GM18873 (cell line): ENCODE measurements around the gene NBAS.
"Not testable (repeated sequence)": the region's sequence is repeated elsewhere in the genome, so short reads cannot be mapped to it uniquely, and the experiment has no call there.

Experiments
- ATAC-seq: cut with Tn5 transposase; IDR thresholded peaks from one replicate; pipeline ENCODE4 v1.9.1; 2021; ENCODE audit warnings: mild to moderate bottlenecking, moderate library complexity, moderate number of reproducible peaks; ENCODE audit not compliant: unreplicated experiment, low FRiP score

The NBAS gene

DNA sequence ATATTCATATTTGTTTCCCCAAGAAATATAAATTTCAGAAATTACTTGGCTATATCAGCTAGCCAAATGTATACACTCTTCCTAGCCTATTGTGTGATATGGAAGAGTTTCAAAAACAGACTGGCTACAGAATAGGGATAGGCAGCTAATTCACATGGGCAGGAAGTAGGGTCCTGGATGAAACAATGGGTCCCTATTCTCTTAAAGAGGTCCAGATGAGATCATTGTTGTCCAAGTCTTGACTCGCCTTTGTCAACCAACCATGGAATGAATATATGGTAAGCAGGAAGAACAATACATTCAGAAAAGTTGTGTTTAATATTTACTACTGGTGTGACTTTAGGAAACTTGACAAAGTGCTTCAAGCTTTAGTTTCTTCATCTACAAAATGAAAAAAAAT is 319.9 kb downstream of the NBAS start:
- ATAC-seq, result no peak

DNA sequence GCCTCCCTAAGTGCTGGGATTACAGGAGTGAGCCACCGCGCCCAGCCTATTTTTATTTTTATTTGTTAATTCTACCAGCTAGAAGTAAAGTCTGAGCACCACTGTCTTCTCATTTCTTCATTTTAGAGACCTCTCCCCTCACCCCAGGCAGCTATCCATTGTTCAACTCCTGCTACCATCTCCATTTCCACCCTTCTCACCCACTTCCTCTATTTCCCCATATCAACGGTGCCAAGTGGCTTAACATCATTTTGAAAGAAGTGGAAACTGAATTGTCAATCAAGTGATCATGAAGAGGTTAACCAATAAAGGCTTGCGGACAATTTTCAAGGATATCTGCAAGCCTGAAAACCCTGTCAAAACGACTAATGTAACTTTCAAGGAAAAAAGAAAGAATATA is 323.1 kb downstream of the NBAS start:
- ATAC-seq, result no peak

DNA sequence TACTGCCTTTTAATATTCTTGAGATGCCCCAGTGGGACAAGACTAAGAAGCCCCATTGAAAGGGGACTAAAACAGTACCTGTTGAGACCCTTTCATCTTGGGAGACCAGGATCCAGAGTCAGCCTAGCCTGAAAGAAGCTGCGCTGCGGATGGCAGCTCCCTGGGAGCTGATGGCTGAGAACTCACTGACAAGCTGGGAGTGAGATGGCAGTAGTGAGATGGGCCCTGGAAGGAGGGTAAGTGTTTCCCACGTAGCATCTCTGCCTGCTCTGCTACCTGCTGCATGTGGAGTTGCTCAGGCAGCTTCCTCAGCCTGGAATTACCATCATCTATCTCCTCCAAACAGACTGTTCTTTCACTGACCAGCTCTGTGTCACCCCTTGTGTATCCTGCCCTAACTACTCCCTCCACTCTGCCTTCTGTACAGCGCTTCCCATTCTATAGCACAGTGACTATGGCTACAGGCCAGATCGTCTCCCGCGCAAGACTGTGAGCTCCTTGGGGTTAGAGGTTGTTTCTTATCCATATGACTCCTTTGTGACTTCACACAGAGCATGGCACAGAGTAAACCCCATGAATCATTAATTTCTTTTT is 330.4 kb downstream of the NBAS start:
- ATAC-seq, result no peak

DNA sequence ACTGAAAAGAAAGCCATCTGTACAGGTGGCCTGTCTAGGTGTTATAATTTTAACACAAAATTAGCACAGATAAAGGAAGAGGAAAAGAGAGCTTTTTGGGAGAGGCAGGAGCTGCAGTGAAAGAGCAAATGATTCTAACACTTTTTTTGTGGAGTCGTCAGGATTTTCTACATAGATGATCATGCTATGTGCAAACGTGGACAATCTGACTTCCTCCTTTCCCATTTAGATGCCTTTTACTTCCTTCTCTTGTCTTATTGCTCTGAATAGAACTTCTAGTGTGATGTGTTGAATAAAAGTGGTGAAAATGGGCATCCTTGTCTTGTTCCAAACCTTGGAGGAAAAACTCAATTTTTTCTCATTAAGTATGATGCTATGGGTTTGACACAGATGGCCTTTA is 334.5 kb downstream of the NBAS start:
- no peak for ATAC-seq

DNA sequence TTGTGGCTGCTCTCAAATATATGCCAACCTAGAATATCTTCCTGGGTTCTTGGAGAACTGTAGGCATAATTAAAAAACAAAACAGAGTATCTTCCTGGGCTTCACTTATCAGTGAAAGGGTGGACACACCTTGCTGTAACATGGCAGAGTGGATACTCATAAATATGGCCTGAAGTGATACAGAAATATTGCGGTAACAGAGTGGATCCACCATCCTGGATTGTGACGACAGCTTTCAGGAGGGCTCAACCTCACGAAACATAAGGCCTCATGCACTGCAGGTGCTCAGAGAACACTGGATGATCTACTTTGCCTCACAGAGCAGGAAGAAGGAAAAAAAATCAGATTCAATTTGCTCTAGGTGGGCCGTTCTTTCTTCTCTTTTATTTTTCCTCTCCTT is 336.0 kb downstream of the NBAS start:
- no peak for ATAC-seq

DNA sequence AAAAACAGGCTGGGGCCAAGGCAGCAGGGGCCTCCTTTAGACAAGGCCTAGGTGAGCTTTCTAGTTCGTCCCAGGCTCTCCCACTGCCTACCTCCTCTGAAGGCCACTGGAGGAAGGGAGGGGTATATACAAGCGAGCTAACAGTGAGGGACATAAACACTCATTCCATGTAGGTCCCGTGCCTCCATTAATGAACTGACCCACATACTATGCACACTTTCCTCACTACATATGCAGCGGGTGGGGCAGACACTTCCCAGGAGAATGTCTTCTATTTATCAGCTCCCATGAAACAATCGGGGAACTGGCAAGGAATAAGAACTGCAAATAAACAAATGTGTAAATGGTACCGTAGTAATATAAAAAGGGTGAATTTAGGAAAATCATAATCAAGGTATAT is 336.5 kb downstream of the NBAS start:
- no peak for ATAC-seq

DNA sequence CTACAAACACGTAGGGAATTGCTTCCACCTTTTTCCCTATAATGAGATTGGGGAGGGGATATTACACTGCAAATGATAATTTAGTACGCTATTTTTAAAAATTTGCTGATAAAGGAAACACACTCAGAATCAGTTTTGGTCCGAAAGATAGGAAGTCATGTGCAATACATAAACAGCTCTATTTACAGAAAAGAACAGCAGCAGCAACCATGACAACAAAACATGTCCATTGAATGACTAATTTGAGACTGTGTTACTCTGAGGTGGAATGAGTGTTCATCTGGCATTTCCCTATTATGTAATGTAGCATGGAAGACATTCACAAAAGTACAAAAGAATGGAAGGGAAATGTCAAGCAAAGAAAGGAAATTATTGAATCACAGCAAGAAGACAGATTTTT is 337.2 kb downstream of the NBAS start:
- ATAC-seq, result no peak

DNA sequence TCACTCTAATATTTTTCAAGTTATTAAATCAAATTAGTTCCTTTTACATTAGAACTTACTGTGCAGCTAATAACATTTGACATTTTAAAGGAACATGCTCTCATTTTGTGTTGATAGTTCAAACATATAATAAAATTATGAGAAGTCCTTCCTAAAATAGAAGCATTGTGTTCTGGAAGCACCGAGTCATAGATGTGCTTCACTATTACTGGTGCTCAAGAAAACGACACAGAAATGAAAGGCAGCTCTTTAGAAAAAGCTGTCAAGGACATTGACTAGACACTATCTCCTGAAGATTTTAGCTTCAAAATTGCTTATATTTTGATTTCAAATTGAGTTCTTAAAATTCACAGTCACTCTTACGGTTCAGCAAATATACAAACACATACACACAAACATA is 338.3 kb downstream of the NBAS start:
- ATAC-seq, result no peak

DNA sequence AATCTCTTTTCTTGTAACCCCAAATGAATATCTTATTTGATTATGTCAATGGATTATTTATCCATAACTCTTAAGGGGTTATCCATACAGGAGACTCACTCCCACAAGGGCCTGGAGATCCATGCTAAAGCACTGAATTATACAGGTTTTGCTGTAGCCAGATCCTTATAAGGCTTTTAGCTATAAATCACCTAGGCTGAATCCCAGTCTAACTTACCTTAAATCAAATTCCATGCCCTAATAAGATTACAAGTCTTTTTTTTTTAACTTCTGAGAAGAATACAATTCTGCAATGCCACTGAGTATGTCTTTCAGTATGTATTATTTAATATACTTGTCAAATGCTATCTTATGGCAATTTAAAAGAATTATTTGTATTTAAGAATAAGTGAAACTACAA is 340.5 kb downstream of the NBAS start:
- ATAC-seq, result no peak

DNA sequence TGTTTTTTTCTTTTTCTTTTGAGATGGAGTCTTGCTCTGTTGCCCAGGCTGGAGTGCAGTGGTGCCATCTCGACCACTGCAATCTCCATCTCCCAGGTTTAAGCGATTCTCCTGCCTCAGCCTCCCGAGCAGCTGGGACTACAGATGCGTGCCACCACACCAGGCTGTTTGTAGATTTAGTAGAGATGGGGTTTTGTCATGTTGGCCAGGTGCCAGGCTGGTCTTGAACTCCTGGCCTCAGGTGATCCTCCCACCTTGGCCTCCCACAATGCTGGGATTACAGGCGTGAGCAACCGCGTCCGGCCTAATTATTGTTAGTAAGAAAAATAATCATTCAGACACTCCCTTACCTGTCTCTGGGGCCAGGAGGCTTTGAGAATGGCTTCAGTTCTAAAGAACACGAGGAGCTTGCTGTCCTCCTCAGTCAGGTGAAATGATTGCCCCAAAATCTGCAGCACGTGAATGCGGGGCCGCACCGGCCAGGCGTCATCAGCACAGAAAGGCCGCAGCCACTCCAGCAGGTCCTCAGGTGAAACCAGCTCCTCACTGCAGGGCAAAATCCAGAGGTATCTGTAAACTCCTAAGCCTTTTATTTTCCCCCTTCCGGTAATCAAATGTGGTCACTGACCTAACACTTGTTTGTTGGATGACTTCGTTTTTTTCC is 342.6 kb downstream of the NBAS start:
- no peak for ATAC-seq

DNA sequence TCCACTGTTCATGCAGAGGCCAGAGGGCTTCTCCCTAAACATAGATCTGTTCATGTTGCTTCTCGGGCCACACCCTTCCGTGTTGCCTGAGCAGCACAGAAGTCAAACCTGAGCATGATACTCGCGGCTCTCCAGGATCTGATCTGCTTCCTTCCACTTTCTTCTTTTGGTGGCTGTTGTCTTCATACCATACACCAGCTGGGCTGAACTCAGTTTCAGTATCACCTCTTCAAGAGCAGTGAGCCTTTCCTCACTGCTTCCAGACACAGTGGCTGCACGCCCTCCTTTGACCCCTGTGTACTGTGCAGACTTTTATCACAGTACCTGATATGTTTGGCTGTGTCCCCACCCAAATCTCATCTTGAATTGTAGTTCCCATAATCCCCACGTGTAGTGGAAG is 348.9 kb downstream of the NBAS start:
- no peak for ATAC-seq

DNA sequence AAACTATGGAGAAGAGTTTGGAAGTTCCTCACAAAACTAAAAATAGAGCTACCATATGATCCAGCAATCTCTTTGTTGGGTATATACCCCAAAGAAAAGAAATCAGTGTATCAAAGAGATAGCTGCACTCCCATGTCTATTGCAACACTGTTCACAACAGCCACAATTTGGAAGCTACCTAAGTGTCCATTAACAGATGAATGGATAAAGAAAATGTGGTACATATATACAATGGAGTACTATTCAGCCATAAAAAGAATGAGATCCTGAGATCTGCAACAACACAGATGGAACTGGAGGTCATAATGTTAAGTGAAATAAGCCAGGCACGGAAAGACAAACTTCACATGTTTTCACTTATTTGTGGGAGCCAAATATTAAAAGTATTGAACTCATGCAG is 350.6 kb downstream of the NBAS start:
- ATAC-seq, result not testable (repeated sequence)

DNA sequence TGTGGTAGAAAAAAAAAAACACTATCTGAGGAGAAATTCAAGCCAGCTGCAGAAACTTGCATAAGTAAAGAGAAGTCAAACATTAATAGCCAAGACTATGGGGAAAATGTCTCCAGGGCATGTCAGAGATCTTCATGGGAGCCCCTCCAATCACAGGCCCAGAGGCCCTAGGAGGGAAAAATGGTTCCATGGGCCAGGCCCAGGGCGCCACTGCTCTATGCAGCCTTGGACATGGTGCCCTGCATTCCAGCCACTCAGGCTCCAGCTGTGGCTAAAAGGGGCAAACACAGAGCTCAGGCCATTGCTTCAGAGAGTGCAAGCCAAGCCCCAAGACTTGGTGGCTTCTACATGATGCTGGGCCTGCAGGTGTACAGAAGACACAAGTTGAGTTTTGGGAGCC is 354.7 kb downstream of the NBAS start:
- no peak for ATAC-seq

DNA sequence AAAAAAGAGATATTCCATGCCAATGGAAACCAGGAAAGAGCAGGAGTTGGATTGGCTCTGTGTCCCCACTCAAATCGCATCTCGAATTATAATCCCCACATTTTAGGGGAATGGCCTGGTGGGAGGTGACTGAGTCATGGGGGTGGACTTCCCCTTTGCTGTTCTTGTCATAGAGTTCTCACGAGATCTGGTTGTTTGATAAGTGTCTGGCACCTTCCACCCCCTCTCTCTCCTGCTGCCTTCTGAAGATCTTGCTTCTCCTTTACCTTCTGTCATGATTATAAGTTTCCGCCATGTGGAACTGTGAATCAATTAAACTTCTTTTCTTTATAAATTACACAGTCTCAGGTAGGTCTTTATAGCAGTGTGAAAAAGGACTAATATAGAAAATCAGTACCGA is 355.6 kb downstream of the NBAS start:
- ATAC-seq, result no peak

DNA sequence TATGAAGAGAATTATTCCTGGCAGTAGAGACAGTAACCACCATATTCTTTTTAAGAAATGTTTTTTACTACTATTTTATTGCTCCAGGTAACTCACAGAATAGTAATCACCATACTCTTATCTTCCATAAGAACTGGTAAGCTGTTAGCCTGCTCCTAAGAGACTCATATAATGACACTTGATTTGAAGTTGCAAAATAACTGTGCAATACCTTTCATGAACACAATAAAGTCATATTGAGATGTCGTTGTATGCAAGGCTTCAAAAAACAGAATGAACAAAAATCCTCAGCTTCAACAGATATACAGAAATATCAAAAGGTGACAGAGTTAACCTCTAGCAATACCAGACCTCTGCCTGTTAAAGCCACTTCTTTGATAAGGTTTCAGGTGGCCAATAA is 360.1 kb downstream of the NBAS start:
- ATAC-seq, result no peak

DNA sequence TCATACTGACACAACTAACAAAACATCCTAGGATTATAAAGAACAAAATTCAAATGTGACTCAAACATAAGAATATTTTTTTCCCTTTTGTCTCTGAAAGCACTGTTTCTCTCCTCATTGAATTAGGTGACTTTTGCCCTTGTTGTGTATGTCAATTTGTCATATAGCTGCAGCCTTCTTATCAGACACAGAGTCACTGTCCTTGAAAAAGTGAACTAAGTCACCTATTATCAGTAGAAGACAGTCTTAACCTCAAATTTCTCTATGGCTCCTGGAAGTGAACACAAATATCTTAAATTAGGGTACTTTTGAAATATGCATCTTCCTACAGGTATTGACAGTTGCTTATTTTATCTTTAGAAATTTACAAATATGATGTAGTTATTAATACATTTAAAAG is 360.6 kb downstream of the NBAS start:
- no peak for ATAC-seq

DNA sequence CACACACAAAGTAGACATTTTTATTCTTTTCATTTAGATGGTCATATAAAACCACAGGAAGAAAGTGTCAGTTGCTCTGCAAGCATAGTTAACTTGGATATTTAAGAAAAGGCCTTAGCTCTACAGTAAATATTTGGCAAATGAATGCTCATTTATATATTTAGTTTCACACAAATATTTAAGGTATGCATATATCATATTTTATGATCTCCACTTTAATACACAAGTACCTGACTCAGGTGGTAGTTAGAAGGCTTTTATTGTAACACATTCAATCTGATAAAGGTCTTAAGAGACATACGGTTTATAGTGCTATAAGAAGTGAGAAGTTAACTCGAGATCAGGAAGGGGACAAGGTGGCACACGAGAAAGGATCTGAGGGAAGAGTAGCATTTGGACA is 363.1 kb downstream of the NBAS start:
- ATAC-seq, result no peak

DNA sequence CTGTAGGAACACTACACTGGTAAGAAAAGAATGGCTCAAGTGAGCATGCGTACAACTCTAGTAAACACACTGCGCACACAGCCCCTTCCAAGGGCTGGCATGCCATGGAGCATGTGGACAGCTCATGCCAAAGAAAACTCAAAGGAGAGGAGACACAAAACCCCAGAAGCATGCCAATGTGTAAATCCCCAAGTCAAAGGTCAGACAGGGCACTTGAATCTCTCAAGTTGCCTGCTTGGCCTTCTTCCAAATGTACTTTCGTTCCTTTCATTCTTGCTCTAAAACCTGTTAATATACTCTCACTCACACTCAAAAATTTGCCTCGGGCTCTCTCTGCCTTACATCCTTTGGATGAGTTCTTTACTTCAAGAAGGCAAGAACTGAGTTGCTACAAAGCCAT is 365.3 kb downstream of the NBAS start:
- ATAC-seq, result no peak

DNA sequence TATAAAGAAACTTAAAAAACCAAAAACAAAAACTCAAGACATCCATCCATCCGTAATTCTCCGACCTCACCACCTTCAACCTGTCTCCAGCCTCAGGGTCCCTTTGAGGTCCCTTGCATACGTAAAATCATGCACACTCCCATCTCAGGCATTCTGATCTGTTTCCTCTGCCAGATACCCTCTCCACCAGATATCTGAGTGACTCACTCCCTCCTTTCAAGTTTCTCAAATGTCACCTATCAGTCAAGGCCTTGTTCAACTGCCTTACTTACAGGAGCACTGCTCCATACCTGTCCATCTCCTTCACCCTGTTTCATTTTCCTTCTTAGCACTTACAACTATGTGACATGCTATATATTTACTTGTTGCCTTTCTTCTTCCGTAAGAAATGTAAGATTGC is 369.3 kb downstream of the NBAS start:
- no peak for ATAC-seq

DNA sequence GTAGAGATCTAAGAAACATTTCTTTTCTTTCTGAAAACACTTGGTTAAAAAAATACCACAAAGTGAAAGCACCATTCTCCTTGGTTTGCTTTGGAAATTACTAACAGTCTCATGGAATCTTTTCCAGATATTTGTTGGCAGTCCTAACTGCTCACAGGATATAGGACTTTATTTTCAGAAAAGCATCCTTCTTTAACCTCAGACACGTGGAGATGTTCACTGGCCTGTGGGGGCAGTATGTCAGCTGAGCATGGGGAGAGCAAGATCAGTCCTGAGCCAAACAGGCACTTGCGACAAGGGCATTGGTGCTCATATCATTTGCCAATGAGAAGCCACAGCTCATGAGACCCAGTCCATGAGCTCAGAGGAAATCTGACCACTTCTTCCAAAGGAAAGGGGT is 371.9 kb downstream of the NBAS start:
- no peak for ATAC-seq

DNA sequence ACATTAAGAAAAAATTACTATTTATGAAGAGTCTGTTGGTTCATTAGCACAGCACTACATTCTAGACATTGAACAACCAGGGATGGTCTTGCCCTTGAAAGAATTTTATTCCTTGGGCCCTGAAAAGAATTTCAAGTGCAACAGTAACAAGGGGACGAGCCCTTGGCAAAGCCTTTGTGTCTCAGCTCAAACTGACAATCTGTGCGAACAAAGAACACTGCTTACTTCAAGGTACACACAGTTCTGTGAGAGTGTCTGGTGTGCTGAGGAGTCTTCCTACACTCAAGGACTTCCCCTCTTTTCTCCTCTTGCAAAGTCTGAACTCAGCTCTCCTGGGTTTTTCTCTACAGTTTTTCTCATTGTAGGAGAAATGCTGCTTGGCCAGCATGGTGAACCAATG is 373.4 kb downstream of the NBAS start:
- ATAC-seq, result no peak

DNA sequence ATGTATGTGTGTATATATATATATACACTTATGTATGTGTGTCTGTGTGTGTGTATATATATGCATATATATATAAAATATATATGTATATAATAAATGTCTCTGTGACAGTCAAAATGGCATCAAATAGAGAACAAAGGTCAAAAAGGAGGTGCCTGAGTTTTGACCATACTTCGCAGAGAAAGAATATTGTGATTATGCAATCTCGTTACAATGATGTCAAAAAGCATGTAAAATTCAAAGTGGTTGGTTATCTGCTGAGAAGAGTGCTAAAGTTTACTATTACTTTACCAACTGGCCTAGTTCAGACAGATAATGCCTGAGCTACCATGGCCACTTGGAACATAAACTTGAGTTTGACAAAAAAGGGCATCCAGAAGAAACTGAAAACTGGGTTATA is 375.0 kb downstream of the NBAS start:
- ATAC-seq, result no peak

DNA sequence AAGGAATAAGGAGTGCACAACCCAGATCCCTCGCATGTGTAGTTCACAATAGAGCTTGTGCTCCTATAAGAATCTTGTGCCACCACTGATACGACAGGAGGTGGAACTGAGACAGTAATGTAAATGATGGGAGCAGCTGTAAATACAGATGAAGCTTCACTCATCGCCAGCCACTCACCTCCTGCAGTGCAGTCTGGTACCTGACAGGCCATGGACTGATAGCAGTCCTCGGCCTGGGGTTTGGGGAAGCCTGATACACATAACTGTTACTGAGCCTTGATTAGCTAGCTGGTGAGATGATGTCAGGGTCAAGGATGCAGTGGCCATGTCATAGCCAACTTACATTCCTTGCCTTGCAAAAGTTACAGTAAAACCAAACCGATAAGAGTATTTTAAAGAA is 376.6 kb downstream of the NBAS start:
- no peak for ATAC-seq
